GM12878 (cell line): Measurements from ENCODE around the gene REEP1.

Experiments used
- ATF2 ChIP-seq: IDR thresholded peaks from 2 replicates; pipeline ENCODE4 v1.6.1; 2012; ENCODE audit warnings: low read length, inconsistent platforms
- BCL11A ChIP-seq: IDR thresholded peaks from 2 replicates; pipeline ENCODE4 v1.6.1; 2011; ENCODE audit warnings: low read depth, low read length
- CTCF ChIP-seq, 3 experiments: IDR thresholded peaks in 2 of 3; conservative IDR thresholded peaks in 1 of 3; 2 replicates each; pipeline ENCODE4 v1.5.1; 2011; ENCODE audit warnings: low read depth in 3 of 3, low read length in 3 of 3, mild to moderate bottlenecking in 3 of 3, control low read depth in 2 of 3, moderate library complexity in 2 of 3, inconsistent platforms in 1 of 3, mixed read lengths in 1 of 3; ENCODE audit not compliant: control insufficient read depth in 2 of 3, insufficient read depth in 1 of 3; ENCODE audit errors: extremely low read depth in 1 of 3
- NFIC ChIP-seq: IDR thresholded peaks from 2 replicates; pipeline ENCODE4 v1.6.1; 2012; ENCODE audit warnings: low read depth, mild to moderate bottlenecking, inconsistent platforms, low read length, moderate library complexity
- POLR2AphosphoS5 ChIP-seq: IDR thresholded peaks from 2 replicates; pipeline ENCODE4 v1.6.1; 2011; ENCODE audit warnings: mild to moderate bottlenecking, low read length, inconsistent platforms
- RCOR1 ChIP-seq: conservative IDR thresholded peaks from 2 replicates; pipeline ENCODE4 v1.6.1; 2012; ENCODE audit warnings: low read depth, low read length, improper control_type of control experiment
- REST ChIP-seq: IDR thresholded peaks from 2 replicates; pipeline ENCODE4 v1.6.1; 2012; ENCODE audit warnings: mild to moderate bottlenecking, low read depth, low read length
- USF2 ChIP-seq: IDR thresholded peaks from 2 replicates; pipeline ENCODE4 v1.6.1; 2011; ENCODE audit warnings: low read depth, low read length, improper control_type of control experiment, borderline replicate concordance
- YY1 ChIP-seq: IDR thresholded peaks from 2 replicates; pipeline ENCODE4 v1.6.1; 2011; ENCODE audit warnings: low read depth, mild to moderate bottlenecking, low read length
- TF ChIP-seq, protein P1 (sequence below): fragments of 450-650 bp; IDR thresholded peaks from 2 replicates; pipeline ENCODE4 v1.6.1; 2014; ENCODE audit warnings: mild to moderate bottlenecking

DNA sequence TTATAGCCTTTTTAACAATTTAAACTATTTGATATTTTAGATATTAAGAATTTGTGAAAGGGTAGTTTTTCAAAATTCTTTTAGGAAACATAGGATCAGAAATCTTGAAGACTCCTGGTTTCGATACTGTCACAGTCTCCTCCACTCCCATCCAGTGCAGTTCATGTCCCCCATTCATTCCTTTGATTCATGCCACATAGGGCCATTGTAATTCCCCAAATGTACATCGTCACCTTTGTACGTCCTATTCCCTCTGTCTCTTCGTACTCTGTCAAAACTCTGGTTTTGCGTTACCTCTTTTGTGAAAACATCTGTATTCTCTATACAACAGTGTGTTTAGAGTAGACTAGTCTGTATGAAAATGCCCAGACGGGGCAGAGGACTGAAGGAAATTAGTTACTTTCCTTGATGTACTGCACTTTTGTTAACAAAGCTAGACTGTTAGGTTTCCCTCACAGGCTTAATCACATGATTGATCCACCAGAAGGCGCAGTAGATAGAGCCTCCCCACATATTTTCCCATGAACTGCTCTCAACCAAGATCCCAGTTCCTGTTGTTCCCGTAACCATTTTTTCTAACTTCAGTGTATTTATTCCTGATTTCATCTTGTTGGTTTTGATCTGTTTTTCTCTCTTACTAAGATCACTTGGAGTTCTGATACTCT lies 135.6 kb downstream of the REEP1 start:
- TF ChIP-seq NFIC: no peak
- TF ChIP-seq CTCF (IDR thresholded peaks at IDR 0.05 in 2 of 3, conservative IDR thresholded peaks at IDR 0.05 in 1 of 3; ENCODE audit: control insufficient read depth in 2 of 3, extremely low read depth in 1 of 3, insufficient read depth in 1 of 3, low read depth in 3 of 3, low read length in 3 of 3): no peak
- TF ChIP-seq USF2: no peak
- TF ChIP-seq YY1: no peak
- TF ChIP-seq BCL11A: no peak
- no peak for TF ChIP-seq REST
- TF ChIP-seq, protein P1, sequence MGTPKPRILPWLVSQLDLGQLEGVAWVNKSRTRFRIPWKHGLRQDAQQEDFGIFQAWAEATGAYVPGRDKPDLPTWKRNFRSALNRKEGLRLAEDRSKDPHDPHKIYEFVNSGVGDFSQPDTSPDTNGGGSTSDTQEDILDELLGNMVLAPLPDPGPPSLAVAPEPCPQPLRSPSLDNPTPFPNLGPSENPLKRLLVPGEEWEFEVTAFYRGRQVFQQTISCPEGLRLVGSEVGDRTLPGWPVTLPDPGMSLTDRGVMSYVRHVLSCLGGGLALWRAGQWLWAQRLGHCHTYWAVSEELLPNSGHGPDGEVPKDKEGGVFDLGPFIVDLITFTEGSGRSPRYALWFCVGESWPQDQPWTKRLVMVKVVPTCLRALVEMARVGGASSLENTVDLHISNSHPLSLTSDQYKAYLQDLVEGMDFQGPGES: no peak
- TF ChIP-seq ATF2: no peak
- no peak for TF ChIP-seq RCOR1
- TF ChIP-seq POLR2AphosphoS5: no peak
